ENCODE results near the gene HBG2. TPM values are rescaled to one million over a fixed set of nuclear protein-coding genes. Genes with fewer than 3 reads are reported as not detected.
"Not testable (repeated sequence)": the region's sequence is repeated elsewhere in the genome, so short reads cannot be mapped to it uniquely, and the experiment has no call there.

Gene HBG2
- 1 to 10 TPM; 5.7 to 7.5 (median 5.8) TPM for total RNA-seq

DNA sequence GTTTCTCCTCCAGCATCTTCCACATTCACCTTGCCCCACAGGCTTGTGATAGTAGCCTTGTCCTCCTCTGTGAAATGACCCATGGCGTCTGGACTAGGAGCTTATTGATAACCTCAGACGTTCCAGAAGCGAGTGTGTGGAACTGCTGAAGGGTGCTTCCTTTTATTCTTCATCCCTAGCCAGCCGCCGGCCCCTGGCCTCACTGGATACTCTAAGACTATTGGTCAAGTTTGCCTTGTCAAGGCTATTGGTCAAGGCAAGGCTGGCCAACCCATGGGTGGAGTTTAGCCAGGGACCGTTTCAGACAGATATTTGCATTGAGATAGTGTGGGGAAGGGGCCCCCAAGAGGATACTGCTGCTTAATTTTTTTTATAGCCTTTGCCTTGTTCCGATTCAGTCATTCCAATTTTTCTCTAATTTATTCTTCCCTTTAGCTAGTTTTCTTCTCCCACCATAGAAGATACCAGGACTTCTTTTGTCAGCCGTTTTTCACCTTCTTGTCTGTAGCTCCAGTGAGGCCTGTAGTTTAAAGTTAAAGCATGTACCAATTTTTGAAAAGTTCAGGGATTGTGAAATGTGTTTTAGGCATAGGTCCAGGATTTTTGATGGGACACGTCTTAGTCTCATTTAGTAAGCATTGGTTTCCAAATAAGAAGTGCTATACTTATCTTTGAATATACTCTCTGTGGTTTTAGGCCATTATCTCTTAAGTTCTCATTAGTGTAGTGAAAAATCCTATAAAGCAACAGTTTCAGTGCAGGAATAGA, at the start of gene HBG2:
Gene HBG2 (minus strand): TSS at position 136 of the 768 bp plus-strand sequence. CDS start 53 bp downstream, at position 83.
- not testable (repeated sequence) for DNase-seq; H3K27me3 Mint-ChIP-seq (ENCODE audit: low read depth); H3K4me3 Mint-ChIP-seq; H3K9me3 Mint-ChIP-seq; ATAC-seq; H3K4me1 Mint-ChIP-seq (ENCODE audit: low read depth); H3K36me3 Mint-ChIP-seq (ENCODE audit: insufficient read depth)

- Mint-ChIP-seq H3K4me3 (no peak overlapping the region), H3K36me3 (ENCODE audit: insufficient read depth) (no peaks in the 10 kb centered on the region), H3K4me1 (ENCODE audit: low read depth) (no peaks in the 10 kb centered on the region), H3K9me3 (no peaks in the 10 kb centered on the region), H3K27me3 (ENCODE audit: low read depth) (peaks cover 6% of the 10 kb centered on the region)
- DNase-seq, result no peak
- no peak for ATAC-seq
Observed at GRCh38 chr11:5304046-5304445, 49.5 kb upstream of the HBG2 start.

DNA sequence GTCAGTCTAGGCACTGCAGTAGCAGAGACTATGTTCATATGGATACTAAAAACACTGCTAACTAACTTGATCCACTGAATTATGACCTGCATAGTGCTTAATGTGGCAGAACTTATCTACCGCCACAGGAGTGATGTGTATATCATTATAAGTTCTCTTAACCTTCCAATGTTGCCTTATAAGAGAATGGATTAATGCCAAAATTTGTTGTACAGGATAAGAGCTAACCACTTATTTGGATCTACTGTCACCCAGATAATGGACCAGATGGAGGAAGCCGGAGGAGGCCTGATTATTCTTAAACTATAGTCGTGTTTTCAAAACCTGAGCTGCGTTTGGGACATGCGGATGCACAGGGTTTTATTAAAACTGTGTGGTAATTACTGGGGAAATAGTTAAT, 49.0 kb upstream of the HBG2 start:
- Mint-ChIP-seq H3K27me3 (ENCODE audit: low read depth) (peaks cover 6% of the 10 kb centered on the region), H3K4me3 (no peak overlapping the region), H3K9me3 (no peaks in the 10 kb centered on the region), H3K4me1 (ENCODE audit: low read depth) (no peaks in the 10 kb centered on the region), H3K36me3 (ENCODE audit: insufficient read depth) (no peaks in the 10 kb centered on the region)
- ATAC-seq, result no peak
- no peak for DNase-seq

DNA sequence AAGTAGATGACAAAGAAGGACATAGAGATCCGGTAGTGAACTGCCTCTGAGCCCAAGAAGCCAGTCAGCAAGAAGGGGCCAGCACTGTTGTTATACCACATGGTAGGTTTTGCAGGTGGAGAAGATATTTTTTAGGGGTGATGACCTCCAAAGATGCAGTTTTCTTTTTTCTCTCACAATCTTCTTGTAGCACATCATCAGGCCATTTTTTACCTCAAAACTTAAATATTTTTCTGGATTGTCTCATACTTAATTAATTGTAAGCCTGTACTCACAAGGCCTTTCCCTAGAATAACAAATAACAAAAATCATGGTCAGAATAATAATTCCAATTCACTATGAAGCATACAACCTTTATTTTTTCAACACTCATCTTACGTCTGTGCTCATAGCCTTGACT, 47.3 kb upstream of the HBG2 start, which contains the start of gene OR51B4:
Gene OR51B4 (minus strand): TSS at position 101 of the 400 bp plus-strand sequence. CDS start 0 bp downstream, at position 101.
- no peak within 1 kb of the TSS for H3K4me3 Mint-ChIP-seq
- H3K36me3 Mint-ChIP-seq (ENCODE audit: insufficient read depth), result no peaks in the 10 kb centered on the region
- no peak for ATAC-seq
- peaks cover 5% of the 10 kb centered on the region for H3K27me3 Mint-ChIP-seq (ENCODE audit: low read depth)
- no peaks in the 10 kb centered on the region for H3K9me3 Mint-ChIP-seq
- DNase-seq, result no peak
- H3K4me1 Mint-ChIP-seq (ENCODE audit: low read depth), result no peaks in the 10 kb centered on the region

DNA sequence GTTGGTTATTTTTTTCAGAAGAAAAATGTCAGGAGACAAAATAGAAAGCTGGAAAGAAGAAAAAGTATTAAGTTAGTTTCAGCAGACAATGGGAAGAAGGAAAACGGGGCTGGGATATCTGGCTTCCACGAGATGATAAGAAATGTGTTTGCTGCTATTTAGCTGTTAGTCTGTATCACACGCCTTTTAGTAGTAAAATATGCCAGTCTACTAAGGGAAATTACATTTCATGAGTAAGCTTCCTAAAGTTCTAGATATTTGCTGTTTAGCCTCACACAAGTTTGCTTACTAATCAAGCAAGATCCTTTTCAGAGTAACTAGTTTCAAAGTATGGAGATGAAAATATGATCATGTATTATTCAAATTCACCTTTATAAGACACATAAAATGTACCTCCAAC, 45.7 kb upstream of the HBG2 start:
- no peaks in the 10 kb centered on the region for H3K9me3 Mint-ChIP-seq
- H3K4me3 Mint-ChIP-seq, result no peak overlapping the region
- H3K36me3 Mint-ChIP-seq (ENCODE audit: insufficient read depth), result no peaks in the 10 kb centered on the region
- H3K27me3 Mint-ChIP-seq (ENCODE audit: low read depth), result peaks cover 5% of the 10 kb centered on the region
- DNase-seq, result no peak
- no peak for ATAC-seq
- no peaks in the 10 kb centered on the region for H3K4me1 Mint-ChIP-seq (ENCODE audit: low read depth)

DNA sequence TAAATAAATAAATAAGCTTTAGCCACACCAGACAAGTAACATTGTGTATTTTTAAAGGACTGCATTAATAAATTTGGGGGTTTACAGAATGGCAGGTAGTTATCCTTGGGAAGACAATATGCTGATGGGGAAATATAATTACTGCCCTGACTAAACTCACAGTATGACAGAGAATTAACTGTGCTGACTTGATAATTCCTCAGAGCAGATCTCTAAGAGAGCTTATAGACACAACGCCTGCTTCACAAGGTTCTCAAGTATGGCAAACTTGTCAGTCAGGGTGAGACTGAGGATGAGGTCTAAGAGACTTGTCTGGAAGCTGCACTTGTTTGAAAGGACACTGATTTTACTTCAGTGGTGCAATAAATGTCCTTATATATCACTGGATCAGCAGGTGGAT, 43.9 kb upstream of the HBG2 start:
- Mint-ChIP-seq H3K4me1 (ENCODE audit: low read depth) (no peaks in the 10 kb centered on the region), H3K4me3 (no peak overlapping the region), H3K27me3 (ENCODE audit: low read depth) (peaks cover 2% of the 10 kb centered on the region), H3K36me3 (ENCODE audit: insufficient read depth) (no peaks in the 10 kb centered on the region), H3K9me3 (no peaks in the 10 kb centered on the region)
- DNase-seq (no peak), ATAC-seq (no peak)

- Mint-ChIP-seq H3K36me3 (ENCODE audit: insufficient read depth) (no peaks in the 10 kb centered on the region), H3K9me3 (peaks cover 3% of the 10 kb centered on the region), H3K4me3 (no peak overlapping the region), H3K4me1 (ENCODE audit: low read depth) (no peaks in the 10 kb centered on the region), H3K27me3 (ENCODE audit: low read depth) (peaks cover 2% of the 10 kb centered on the region)
- no peak for ATAC-seq
- no peak for DNase-seq
Observed at GRCh38 chr11:5297721-5298323, 43.2 kb upstream of the HBG2 start.

- H3K4me1 Mint-ChIP-seq (ENCODE audit: low read depth); H3K4me3 Mint-ChIP-seq; DNase-seq; ATAC-seq; H3K9me3 Mint-ChIP-seq; H3K27me3 Mint-ChIP-seq (ENCODE audit: low read depth); H3K36me3 Mint-ChIP-seq (ENCODE audit: insufficient read depth): not testable (repeated sequence)
Observed at GRCh38 chr11:5294342-5294995, 39.9 kb upstream of the HBG2 start.

DNA sequence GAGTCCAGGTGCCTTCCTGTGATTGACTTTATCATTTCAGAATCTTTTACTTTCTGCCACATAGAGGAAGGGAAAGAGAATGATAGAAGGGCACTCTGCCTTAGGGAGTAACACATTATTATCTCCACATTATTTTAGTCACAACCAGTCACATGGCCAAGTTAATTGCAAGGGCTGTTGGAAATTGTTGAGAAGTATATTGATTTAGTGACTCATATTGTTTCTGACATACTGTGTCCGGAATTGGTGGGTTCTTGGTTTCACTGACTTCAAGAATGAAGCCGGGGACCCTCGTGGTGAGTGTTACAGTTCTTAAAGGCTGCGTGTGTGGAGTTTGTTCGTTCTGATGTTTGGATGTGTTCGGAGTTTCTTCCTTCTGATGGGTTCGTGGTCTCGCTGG, 38.4 kb upstream of the HBG2 start:
- DNase-seq, result no peak
- H3K36me3 Mint-ChIP-seq (ENCODE audit: insufficient read depth), result no peaks in the 10 kb centered on the region
- ATAC-seq, result no peak
- no peaks in the 10 kb centered on the region for H3K4me1 Mint-ChIP-seq (ENCODE audit: low read depth)
- H3K27me3 Mint-ChIP-seq (ENCODE audit: low read depth), result no peaks in the 10 kb centered on the region
- H3K9me3 Mint-ChIP-seq, result peaks cover 3% of the 10 kb centered on the region
- H3K4me3 Mint-ChIP-seq, result no peak overlapping the region

DNA sequence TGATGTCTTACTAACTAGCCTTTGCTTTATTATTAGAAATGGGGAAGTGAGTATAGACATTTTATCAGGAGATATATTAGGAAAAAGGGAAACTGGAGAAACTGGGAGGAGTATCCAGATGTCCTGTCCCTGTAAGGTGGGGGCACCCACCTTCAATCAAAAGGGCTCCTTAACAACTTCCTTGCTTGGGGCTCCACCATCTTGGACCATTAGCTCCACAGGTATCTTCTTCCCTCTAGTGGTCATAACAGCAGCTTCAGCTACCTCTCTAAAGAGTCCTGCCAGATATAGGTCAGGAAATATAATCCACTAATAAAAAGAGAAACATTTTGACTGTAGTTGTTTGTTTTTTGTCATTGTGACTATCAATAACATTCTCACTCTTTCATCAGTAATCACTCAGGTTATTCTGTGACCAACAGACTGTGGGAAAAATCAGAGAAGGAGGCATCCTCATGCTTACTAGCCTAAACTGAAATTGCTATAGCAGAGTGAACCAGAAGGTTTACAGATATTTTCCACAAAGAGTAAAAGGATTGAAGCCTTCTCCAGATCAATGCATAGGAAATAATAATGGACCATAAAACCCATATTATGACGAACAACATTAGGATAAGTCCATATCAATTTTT, 36.7 kb upstream of the HBG2 start:
- no peak overlapping the region for H3K4me3 Mint-ChIP-seq
- DNase-seq, result no peak
- no peaks in the 10 kb centered on the region for H3K4me1 Mint-ChIP-seq (ENCODE audit: low read depth)
- H3K27me3 Mint-ChIP-seq (ENCODE audit: low read depth), result no peaks in the 10 kb centered on the region
- H3K9me3 Mint-ChIP-seq, result peaks cover 3% of the 10 kb centered on the region
- ATAC-seq, result no peak
- no peaks in the 10 kb centered on the region for H3K36me3 Mint-ChIP-seq (ENCODE audit: insufficient read depth)

DNA sequence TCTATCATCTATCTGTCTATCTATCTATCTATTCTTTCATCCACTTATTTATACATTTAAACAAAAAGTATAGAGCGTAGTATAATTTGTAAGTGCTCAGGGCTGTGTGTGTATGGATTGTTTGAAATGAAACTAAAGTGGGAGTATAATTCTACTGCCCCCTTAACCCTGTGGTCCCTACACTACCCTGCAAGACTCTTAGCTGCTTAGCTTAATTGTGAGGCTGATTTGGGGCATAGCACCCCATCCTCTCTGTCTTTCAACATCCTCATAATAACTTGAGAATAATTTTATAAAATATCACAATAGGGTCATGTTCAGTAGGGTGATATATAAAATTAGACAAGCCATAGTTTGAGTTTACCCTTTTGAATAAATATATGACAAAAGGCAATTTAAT, 35.5 kb upstream of the HBG2 start:
- no peak for ATAC-seq
- H3K9me3 Mint-ChIP-seq, result peaks cover 3% of the 10 kb centered on the region
- DNase-seq, result no peak
- H3K36me3 Mint-ChIP-seq (ENCODE audit: insufficient read depth), result no peaks in the 10 kb centered on the region
- H3K4me3 Mint-ChIP-seq, result no peak overlapping the region
- H3K4me1 Mint-ChIP-seq (ENCODE audit: low read depth), result no peaks in the 10 kb centered on the region
- no peaks in the 10 kb centered on the region for H3K27me3 Mint-ChIP-seq (ENCODE audit: low read depth)

DNA sequence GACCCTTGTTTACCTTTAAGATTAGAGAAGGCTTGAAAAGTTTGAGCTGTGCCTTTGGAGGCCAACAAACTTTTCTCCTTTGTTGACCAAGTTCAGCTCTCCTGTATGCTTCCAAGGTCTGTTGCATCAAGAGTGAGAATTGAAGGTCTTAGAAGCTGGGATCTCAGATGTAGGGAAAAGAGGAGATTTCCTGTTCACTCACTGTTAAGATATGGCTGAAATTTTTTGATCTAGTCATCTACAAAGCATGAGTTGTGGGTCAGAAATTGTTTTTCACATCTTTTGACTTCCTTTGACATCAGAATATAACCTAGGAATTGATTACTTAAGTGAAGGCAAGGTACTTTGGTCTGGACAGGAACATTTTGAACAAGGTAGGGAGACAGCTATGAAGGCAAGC, 35.1 kb upstream of the HBG2 start:
- ATAC-seq, result no peak
- H3K9me3 Mint-ChIP-seq, result peaks cover 3% of the 10 kb centered on the region

GRCh38 chr11:5288906-5289550, 34.4 kb upstream of the HBG2 start:
- H3K36me3 Mint-ChIP-seq (ENCODE audit: insufficient read depth), result no peaks in the 10 kb centered on the region
- no peaks in the 10 kb centered on the region for H3K4me1 Mint-ChIP-seq (ENCODE audit: low read depth)
- DNase-seq (no peak), ATAC-seq (no peak)
- peaks cover 3% of the 10 kb centered on the region for H3K9me3 Mint-ChIP-seq
- no peak overlapping the region for H3K4me3 Mint-ChIP-seq
- H3K27me3 Mint-ChIP-seq (ENCODE audit: low read depth), result no peaks in the 10 kb centered on the region

More for the DNA sequence above, 35.1 kb upstream of the HBG2 start:
- DNase-seq, result no peak
- no peaks in the 10 kb centered on the region for H3K4me1 Mint-ChIP-seq (ENCODE audit: low read depth)
- no peaks in the 10 kb centered on the region for H3K27me3 Mint-ChIP-seq (ENCODE audit: low read depth)
- no peaks in the 10 kb centered on the region for H3K36me3 Mint-ChIP-seq (ENCODE audit: insufficient read depth)
- no peak overlapping the region for H3K4me3 Mint-ChIP-seq

Data from activated T-cell treated with anti-CD3 and anti-CD28 coated beads, Interleukin-2, amount 50 U/mL, for 4 hours (primary cell).